ENCODE data around the gene SPON1. TPM values are rescaled to one million over a fixed set of nuclear protein-coding genes. Genes with fewer than 3 reads are reported as not detected.
A peak's percentile ranks its signal among the peaks of the same experiment; 100 is the strongest.

The SPON1 gene
- polyA plus RNA-seq, 4 donors: 11.4 to 99.8 (median 22.2) TPM

DNA sequence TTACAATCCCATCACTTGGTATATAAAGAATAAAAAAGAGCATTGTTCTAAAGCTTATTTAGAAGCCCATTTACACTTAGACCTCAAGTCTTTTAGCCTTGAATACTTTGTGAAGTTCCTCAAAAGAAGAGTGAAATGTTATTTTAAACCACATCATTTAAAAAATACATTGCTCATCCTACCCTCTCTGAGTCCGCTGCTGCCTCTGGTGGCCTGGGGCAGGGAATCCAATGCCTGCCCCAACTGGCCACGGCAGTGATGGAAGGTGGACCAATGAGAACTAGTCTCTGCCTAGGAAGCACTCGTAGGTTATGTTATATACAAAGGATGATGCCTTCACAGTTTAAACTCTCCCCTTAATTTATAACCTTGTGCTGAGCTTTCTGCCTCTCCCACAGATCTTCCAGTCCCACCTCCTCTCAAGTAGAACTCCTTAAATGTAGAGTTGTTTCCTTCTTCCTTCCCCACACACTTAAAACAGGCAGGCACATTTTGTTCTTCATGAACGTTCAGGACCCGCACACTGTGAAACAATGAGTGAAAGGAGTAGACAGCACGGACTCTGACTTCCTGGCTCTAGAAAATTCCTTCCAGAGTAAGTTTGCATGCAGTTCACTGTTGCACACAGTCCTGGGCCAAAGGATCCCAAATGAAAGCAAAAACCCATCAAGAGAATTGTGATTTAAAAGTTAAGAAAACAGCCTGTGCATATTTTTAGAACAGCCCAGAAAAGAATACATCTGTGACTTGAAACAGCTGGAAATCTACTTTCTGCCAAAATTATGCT, 228.7 kb downstream of the SPON1 start:
- DNase-seq (no peak), FAIRE-seq (no peak)
- no peaks in the 10 kb centered on the region for H3K4me1 ChIP-seq (ENCODE audit: control insufficient read depth in 3 of 3, insufficient read depth in 2 of 3, low read depth in 1 of 3, low read length in 2 of 3)
- no peaks in the 10 kb centered on the region for H3K27me3 ChIP-seq (ENCODE audit: control insufficient read depth in 3 of 3, insufficient read depth in 3 of 3, low read length in 3 of 3)
- WGBS, 3 donors: 67 to 86% (median 84%) methylated on average over 6 of the region's 6 CpGs
- peaks cover 0 to 4% (median 0%) of the 10 kb centered on the region in 3 donors for H3K36me3 ChIP-seq (ENCODE audit: control insufficient read depth in 3 of 3, insufficient read depth in 2 of 3, low read depth in 1 of 3, low read length in 3 of 3)
- no peak overlapping the region for H3K4me3 ChIP-seq (ENCODE audit: low read depth in 1 of 3, low read length in 3 of 3)
- peak overlapping the region in 1 of 3 donors; percentile 84 for H3K27ac ChIP-seq (ENCODE audit: low read depth in 1 of 3, low read length in 2 of 3)
- H3K9me3 ChIP-seq (ENCODE audit: control insufficient read depth in 2 of 2, insufficient read depth in 1 of 2, low read depth in 1 of 2, low read length in 1 of 2): no peaks in the 10 kb centered on the region

DNA sequence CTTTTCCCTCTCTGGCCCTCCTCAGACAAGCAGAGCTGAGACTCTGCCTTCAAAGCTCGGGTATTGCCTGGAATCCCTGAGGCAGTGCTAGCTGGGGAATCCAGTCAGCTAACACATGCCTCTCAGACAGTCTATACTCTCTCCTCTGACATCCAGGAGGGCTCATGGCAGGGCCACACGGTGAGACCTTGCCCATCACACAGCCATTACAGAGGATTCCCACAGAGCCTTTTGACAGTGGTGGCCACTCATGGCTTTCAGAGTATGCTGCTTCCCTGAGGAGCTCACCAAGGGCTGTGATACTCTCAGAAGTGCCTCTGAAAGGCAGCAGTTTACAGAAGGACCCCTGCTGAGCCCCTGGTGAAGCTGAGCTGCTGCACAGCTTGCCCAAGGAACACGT, 231.1 kb downstream of the SPON1 start:
- H3K4me3 ChIP-seq (ENCODE audit: low read depth in 1 of 3, low read length in 3 of 3): no peak overlapping the region
- no peaks in the 10 kb centered on the region for H3K4me1 ChIP-seq (ENCODE audit: control insufficient read depth in 3 of 3, insufficient read depth in 2 of 3, low read depth in 1 of 3, low read length in 2 of 3)
- 71 to 84% (median 73%) methylated on average over 3 of the region's 3 CpGs for WGBS, 3 donors
- no peaks in the 10 kb centered on the region for H3K9me3 ChIP-seq (ENCODE audit: control insufficient read depth in 2 of 2, insufficient read depth in 1 of 2, low read depth in 1 of 2, low read length in 1 of 2)
- FAIRE-seq: no peak
- no peak overlapping the region for H3K27ac ChIP-seq (ENCODE audit: low read depth in 1 of 3, low read length in 2 of 3)
- DNase-seq: no peak
- H3K36me3 ChIP-seq (ENCODE audit: control insufficient read depth in 3 of 3, insufficient read depth in 2 of 3, low read depth in 1 of 3, low read length in 3 of 3): peaks cover 0 to 4% (median 0%) of the 10 kb centered on the region in 3 donors
- no peaks in the 10 kb centered on the region for H3K27me3 ChIP-seq (ENCODE audit: control insufficient read depth in 3 of 3, insufficient read depth in 3 of 3, low read length in 3 of 3)

DNA sequence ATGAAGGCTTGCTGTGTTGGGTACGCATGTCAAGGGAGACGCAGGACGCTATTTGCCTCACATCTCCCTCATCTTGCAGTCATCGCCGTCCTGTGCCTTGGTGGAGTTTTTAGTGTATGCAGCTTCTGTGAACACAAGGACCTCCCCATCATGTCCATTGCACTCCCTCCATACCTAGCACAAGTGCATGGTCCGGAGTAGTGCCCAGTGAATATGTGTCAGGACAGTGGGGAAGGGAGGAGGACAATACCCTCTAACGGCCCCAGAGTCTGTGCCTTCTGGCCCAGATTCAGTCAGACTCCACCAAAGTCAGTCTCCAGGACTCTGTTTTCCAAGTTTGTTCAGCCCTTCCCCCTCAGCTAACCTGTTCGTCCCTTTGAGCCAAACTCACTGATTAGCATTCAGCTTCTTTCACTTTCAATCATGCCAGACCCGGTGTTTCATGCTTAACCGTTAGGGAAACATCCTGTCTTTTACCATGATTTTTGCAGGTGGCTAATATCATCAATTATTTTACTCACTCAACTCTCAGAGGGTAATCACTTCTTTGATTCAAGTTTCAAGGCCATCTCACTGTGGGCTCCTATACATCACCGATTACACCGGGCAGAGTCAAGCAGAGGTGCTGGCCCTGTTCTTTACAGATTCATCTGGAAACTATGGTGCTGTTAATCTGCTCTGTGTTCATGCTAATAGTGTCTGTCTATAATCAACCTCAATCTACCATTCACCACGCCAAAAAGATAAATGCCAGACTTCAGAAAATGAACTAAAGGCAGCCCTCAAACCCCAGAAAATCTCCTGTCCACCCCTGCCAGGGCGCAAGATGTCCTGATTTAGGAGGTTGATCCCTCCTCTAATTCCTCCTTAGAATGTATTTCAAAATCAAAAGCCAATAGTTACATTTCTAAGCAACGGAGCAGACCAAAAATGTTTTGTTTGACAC, 240.0 kb downstream of the SPON1 start:
- no peak overlapping the region for H3K4me3 ChIP-seq (ENCODE audit: low read depth in 1 of 3, low read length in 3 of 3)
- no peaks in the 10 kb centered on the region for H3K27me3 ChIP-seq (ENCODE audit: control insufficient read depth in 3 of 3, insufficient read depth in 3 of 3, low read length in 3 of 3)
- no peaks in the 10 kb centered on the region for H3K9me3 ChIP-seq (ENCODE audit: control insufficient read depth in 2 of 2, insufficient read depth in 1 of 2, low read depth in 1 of 2, low read length in 1 of 2)
- H3K36me3 ChIP-seq (ENCODE audit: control insufficient read depth in 3 of 3, insufficient read depth in 2 of 3, low read depth in 1 of 3, low read length in 3 of 3): no peaks in the 10 kb centered on the region
- FAIRE-seq: no peak
- H3K27ac ChIP-seq (ENCODE audit: low read depth in 1 of 3, low read length in 2 of 3): no peak overlapping the region
- peaks cover 0 to 3% (median 0%) of the 10 kb centered on the region in 3 donors for H3K4me1 ChIP-seq (ENCODE audit: control insufficient read depth in 3 of 3, insufficient read depth in 2 of 3, low read depth in 1 of 3, low read length in 2 of 3)
- WGBS, 3 donors: 49 to 65% (median 53%) methylated on average over 15 of the region's 15 CpGs
- DNase-seq: peak; percentile 24 to 37

DNA sequence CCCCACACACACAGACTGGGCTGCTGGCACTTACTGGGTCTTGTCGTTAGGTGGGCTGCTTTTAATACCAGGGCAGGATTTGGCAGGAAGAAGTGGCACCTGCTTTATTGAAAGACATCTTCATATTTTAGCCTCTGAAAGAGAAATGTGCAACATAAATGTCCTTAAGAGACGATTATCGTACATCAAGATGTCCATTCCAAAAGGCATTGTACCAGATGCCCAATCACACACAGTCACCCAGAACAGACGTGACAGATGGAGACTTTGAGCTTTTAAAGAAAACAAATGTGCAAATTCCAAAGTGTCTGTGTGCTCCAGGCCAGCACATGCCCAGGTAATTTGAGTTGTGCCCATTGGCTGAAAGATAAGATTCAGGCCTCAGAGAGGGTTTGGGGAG, 240.8 kb downstream of the SPON1 start:
- H3K9me3 ChIP-seq (ENCODE audit: control insufficient read depth in 2 of 2, insufficient read depth in 1 of 2, low read depth in 1 of 2, low read length in 1 of 2): no peaks in the 10 kb centered on the region
- H3K4me1 ChIP-seq (ENCODE audit: control insufficient read depth in 3 of 3, insufficient read depth in 2 of 3, low read depth in 1 of 3, low read length in 2 of 3): peaks cover 0 to 3% (median 0%) of the 10 kb centered on the region in 3 donors
- 77 to 85% (median 82%) methylated on average over 4 of the region's 4 CpGs for WGBS, 3 donors
- H3K4me3 ChIP-seq (ENCODE audit: low read depth in 1 of 3, low read length in 3 of 3): no peak overlapping the region
- H3K36me3 ChIP-seq (ENCODE audit: control insufficient read depth in 3 of 3, insufficient read depth in 2 of 3, low read depth in 1 of 3, low read length in 3 of 3): no peaks in the 10 kb centered on the region
- H3K27me3 ChIP-seq (ENCODE audit: control insufficient read depth in 3 of 3, insufficient read depth in 3 of 3, low read length in 3 of 3): no peaks in the 10 kb centered on the region
- H3K27ac ChIP-seq (ENCODE audit: low read depth in 1 of 3, low read length in 2 of 3): no peak overlapping the region
- no peak for DNase-seq
- no peak for FAIRE-seq

DNA sequence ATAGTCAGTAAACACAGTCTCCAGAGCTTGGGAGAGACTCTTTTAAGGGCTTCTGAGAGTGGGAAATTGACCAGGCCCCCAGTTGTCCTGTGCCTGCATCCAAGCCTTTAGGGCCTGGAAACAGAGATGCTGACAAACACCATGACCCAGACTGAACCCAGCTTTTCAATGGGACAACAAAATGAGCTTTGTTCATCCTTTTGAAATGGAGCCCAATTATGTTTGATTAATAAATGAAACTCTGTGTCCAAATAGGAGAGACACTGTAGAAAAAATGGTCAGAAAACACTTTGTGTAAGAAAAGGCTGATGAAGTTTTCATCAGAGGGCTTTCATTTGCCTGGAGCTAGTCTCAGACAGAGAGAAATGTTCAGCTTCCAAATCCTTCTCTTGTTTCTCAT, 250.5 kb downstream of the SPON1 start:
- FAIRE-seq (no peak), DNase-seq (no peak)
- Histone ChIP-seq H3K4me3 (ENCODE audit: low read depth in 1 of 3, low read length in 3 of 3) (no peak overlapping the region), H3K9me3 (ENCODE audit: control insufficient read depth in 2 of 2, insufficient read depth in 1 of 2, low read depth in 1 of 2, low read length in 1 of 2) (no peaks in the 10 kb centered on the region), H3K4me1 (ENCODE audit: control insufficient read depth in 3 of 3, insufficient read depth in 2 of 3, low read depth in 1 of 3, low read length in 2 of 3) (no peaks in the 10 kb centered on the region), H3K27me3 (ENCODE audit: control insufficient read depth in 3 of 3, insufficient read depth in 3 of 3, low read length in 3 of 3) (no peaks in the 10 kb centered on the region), H3K36me3 (ENCODE audit: control insufficient read depth in 3 of 3, insufficient read depth in 2 of 3, low read depth in 1 of 3, low read length in 3 of 3) (no peaks in the 10 kb centered on the region), H3K27ac (ENCODE audit: low read depth in 1 of 3, low read length in 2 of 3) (no peak overlapping the region)

DNA sequence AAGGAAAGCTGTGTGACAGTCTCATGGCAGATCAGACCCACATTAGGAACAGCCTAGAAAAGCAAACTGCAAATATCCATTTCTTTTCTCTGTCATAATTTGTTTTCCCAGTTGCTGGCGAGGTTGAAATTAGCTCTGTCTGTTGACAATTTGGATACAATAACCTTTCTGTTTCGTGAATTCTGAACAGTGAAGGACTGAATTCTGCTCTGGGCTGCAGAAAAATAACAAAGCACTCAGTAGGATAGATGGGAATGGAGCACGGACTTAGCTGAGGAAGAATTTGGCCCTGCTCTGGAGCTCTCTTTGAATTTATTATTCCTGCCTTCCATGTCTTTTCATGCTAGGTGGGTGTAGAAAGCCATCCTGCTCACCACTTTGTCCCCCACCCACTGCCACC, 256.2 kb downstream of the SPON1 start:
- DNase-seq: no peak
- Histone ChIP-seq H3K27ac (ENCODE audit: low read depth in 1 of 3, low read length in 2 of 3) (no peak overlapping the region), H3K27me3 (ENCODE audit: control insufficient read depth in 3 of 3, insufficient read depth in 3 of 3, low read length in 3 of 3) (no peaks in the 10 kb centered on the region), H3K4me3 (ENCODE audit: low read depth in 1 of 3, low read length in 3 of 3) (no peak overlapping the region), H3K9me3 (ENCODE audit: control insufficient read depth in 2 of 2, insufficient read depth in 1 of 2, low read depth in 1 of 2, low read length in 1 of 2) (no peaks in the 10 kb centered on the region), H3K36me3 (ENCODE audit: control insufficient read depth in 3 of 3, insufficient read depth in 2 of 3, low read depth in 1 of 3, low read length in 3 of 3) (no peaks in the 10 kb centered on the region), H3K4me1 (ENCODE audit: control insufficient read depth in 3 of 3, insufficient read depth in 2 of 3, low read depth in 1 of 3, low read length in 2 of 3) (no peaks in the 10 kb centered on the region)
- 83 to 89% (median 89%) methylated on average over 3 of the region's 3 CpGs for WGBS, 3 donors
- no peak for FAIRE-seq

DNA sequence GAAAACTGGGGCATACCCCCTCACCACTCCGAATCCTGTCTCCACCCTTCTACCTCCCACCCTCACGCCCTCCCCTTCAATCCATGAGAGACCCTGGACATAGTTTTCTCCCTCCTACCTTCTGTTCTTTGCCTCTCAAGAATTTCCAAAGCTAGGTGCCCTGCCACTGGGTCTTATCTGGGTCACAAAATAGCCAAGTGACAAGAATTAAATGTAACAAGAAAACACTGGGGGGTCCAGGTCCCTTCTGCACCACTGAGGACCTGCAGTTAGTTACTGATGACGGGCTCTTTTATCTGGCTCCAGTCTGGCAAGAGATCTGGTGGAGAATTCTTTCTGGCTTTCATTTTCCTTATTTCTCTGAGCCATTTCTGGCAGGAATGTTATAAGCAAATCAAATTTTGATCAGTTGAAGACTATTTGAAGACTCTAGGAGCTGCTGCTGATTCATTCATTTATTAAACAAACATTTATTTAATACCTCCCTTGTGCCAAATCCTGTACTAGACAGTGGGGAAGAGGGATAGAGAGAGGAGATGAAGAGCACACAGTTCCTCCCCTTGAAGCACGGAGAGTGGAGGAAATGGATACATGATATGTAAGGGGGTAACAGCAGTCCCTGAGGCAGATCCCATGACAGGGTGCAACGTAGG, 261.2 kb downstream of the SPON1 start:
- no peak overlapping the region for H3K4me3 ChIP-seq (ENCODE audit: low read depth in 1 of 3, low read length in 3 of 3)
- peaks cover 0 to 3% (median 0%) of the 10 kb centered on the region in 3 donors for H3K36me3 ChIP-seq (ENCODE audit: control insufficient read depth in 3 of 3, insufficient read depth in 2 of 3, low read depth in 1 of 3, low read length in 3 of 3)
- H3K27ac ChIP-seq (ENCODE audit: low read depth in 1 of 3, low read length in 2 of 3): peak overlapping the region in 1 of 3 donors; percentile 18
- H3K9me3 ChIP-seq (ENCODE audit: control insufficient read depth in 2 of 2, insufficient read depth in 1 of 2, low read depth in 1 of 2, low read length in 1 of 2): peaks cover 0 to 3% of the 10 kb centered on the region in 2 donors
- FAIRE-seq: no peak
- no peaks in the 10 kb centered on the region for H3K4me1 ChIP-seq (ENCODE audit: control insufficient read depth in 3 of 3, insufficient read depth in 2 of 3, low read depth in 1 of 3, low read length in 2 of 3)
- WGBS, 3 donors: 63 to 84% (median 77%) methylated on average over 5 of the region's 5 CpGs
- DNase-seq: no peak
- no peaks in the 10 kb centered on the region for H3K27me3 ChIP-seq (ENCODE audit: control insufficient read depth in 3 of 3, insufficient read depth in 3 of 3, low read length in 3 of 3)

DNA sequence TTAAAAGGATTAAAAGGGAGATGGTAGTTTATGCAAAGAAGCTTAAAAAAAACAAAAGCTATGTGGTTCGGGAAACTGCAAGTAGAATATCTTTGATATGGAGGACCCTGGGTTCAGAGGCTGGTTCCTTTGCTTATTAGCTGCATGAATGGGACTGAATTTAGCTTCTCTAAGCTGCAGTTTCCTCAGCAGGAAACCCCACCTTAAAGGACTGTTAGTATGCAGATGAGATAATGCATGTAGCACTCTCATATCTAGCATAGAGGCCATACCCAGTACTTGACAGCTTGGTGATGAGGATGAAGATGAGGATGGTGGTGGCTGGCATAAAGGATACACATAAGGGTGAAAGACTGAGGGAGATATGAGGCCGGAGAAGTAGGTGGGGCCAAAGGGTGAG, 261.9 kb downstream of the SPON1 start:
- no peak for DNase-seq
- peaks cover 0 to 3% of the 10 kb centered on the region in 2 donors for H3K9me3 ChIP-seq (ENCODE audit: control insufficient read depth in 2 of 2, insufficient read depth in 1 of 2, low read depth in 1 of 2, low read length in 1 of 2)
- H3K4me3 ChIP-seq (ENCODE audit: low read depth in 1 of 3, low read length in 3 of 3): no peak overlapping the region
- no peaks in the 10 kb centered on the region for H3K4me1 ChIP-seq (ENCODE audit: control insufficient read depth in 3 of 3, insufficient read depth in 2 of 3, low read depth in 1 of 3, low read length in 2 of 3)
- 71 to 88% (median 85%) methylated on average over 2 of the region's 2 CpGs for WGBS, 3 donors
- H3K27me3 ChIP-seq (ENCODE audit: control insufficient read depth in 3 of 3, insufficient read depth in 3 of 3, low read length in 3 of 3): no peaks in the 10 kb centered on the region
- H3K36me3 ChIP-seq (ENCODE audit: control insufficient read depth in 3 of 3, insufficient read depth in 2 of 3, low read depth in 1 of 3, low read length in 3 of 3): peaks cover 0 to 3% (median 0%) of the 10 kb centered on the region in 3 donors
- no peak overlapping the region for H3K27ac ChIP-seq (ENCODE audit: low read depth in 1 of 3, low read length in 2 of 3)
- FAIRE-seq: no peak

Measured in small intestine (tissue), 7 donors.